PFSK-1 (cell line): Measurements from ENCODE around the gene NKAIN4.

Source experiments
- FOXP2 ChIP-seq: optimal IDR thresholded peaks from 2 replicates; pipeline ENCODE3; 2011; ENCODE audit warnings: borderline replicate concordance, control low read depth, inconsistent platforms; ENCODE audit not compliant: insufficient read depth; ENCODE audit errors: extremely low read length, extremely low read depth
- POLR2AphosphoS5 ChIP-seq: IDR thresholded peaks from 2 replicates; pipeline ENCODE4 v1.6.1; 2012; ENCODE audit warnings: low read depth, mild to moderate bottlenecking, control low read depth, low read length, moderate library complexity
- REST ChIP-seq, 2 experiments: IDR thresholded peaks; 2 replicates each; pipeline versions ENCODE4 v1.6.1 to v1.8.0; 2011 to 2012; ENCODE audit warnings: low read depth in 2 of 2, low read length in 2 of 2, control low read depth in 1 of 2, inconsistent platforms in 1 of 2, mild to moderate bottlenecking in 1 of 2, moderate library complexity in 1 of 2; ENCODE audit not compliant: insufficient read depth in 1 of 2
- SIN3A ChIP-seq: IDR thresholded peaks from 2 replicates; pipeline ENCODE4 v1.6.1; 2012; ENCODE audit warnings: mild to moderate bottlenecking, low read length, moderate library complexity, borderline replicate concordance; ENCODE audit not compliant: insufficient read depth
- TAF1 ChIP-seq: IDR thresholded peaks from 2 replicates; pipeline ENCODE4 v1.6.1; 2012; ENCODE audit warnings: low read length, control low read depth, borderline replicate concordance; ENCODE audit not compliant: insufficient read depth

The NKAIN4 gene

GRCh38 chr20:63227260-63227659, 27.0 kb downstream of the NKAIN4 start:
- TF ChIP-seq SIN3A: no peak

GRCh38 chr20:63226042-63226943, 28.0 kb downstream of the NKAIN4 start:
- no peak for TF ChIP-seq POLR2AphosphoS5

- TF ChIP-seq TAF1 (no peak), SIN3A (no peak), FOXP2 (no peak), POLR2AphosphoS5 (no peak), REST (IDR thresholded peaks at IDR 0.05; ENCODE audit: insufficient read depth in 1 of 2, low read depth in 2 of 2, low read length in 2 of 2) (no peak)
Observed at GRCh38 chr20:63225082-63225454, 29.2 kb downstream of the NKAIN4 start.

- TF ChIP-seq POLR2AphosphoS5 (no peak), TAF1 (no peak), FOXP2 (no peak), SIN3A (no peak)
Observed at GRCh38 chr20:63224412-63225081, 29.7 kb downstream of the NKAIN4 start.

- no peak for TF ChIP-seq POLR2AphosphoS5
- no peak for TF ChIP-seq FOXP2
- TF ChIP-seq SIN3A: no peak
- TF ChIP-seq REST (IDR thresholded peaks at IDR 0.05; ENCODE audit: insufficient read depth in 1 of 2, low read depth in 2 of 2, low read length in 2 of 2): no peak
- no peak for TF ChIP-seq TAF1
Observed at GRCh38 chr20:63223826-63224207, 30.4 kb downstream of the NKAIN4 start.

- TF ChIP-seq SIN3A (no peak), TAF1 (no peak), REST (IDR thresholded peaks at IDR 0.05; ENCODE audit: insufficient read depth in 1 of 2, low read depth in 2 of 2, low read length in 2 of 2) (0 out of 4 replicates have a peak, but pooled peaks of 1 of the 2 experiments have one; percentile 20)
Observed at GRCh38 chr20:63223121-63223825, 31.0 kb downstream of the NKAIN4 start.

GRCh38 chr20:63222541-63222940, 31.7 kb downstream of the NKAIN4 start:
- TF ChIP-seq SIN3A (no peak), FOXP2 (no peak), POLR2AphosphoS5 (no peak), TAF1 (no peak), REST (IDR thresholded peaks at IDR 0.05; ENCODE audit: insufficient read depth in 1 of 2, low read depth in 2 of 2, low read length in 2 of 2) (no peak)
